GM18868 (cell line): ENCODE data around the gene CNIH3.
A peak's percentile ranks its signal among the peaks of the same experiment; 100 is the strongest.
"Not testable (repeated sequence)": the region's sequence is repeated elsewhere in the genome, so short reads cannot be mapped to it uniquely, and the experiment has no call there.

ENCODE experiments used
- ATAC-seq: cut with Tn5 transposase; IDR thresholded peaks from one replicate; pipeline ENCODE4 v1.9.1; 2021; ENCODE audit warnings: mild to moderate bottlenecking, moderate library complexity; ENCODE audit not compliant: unreplicated experiment

Gene CNIH3

GRCh38 chr1:224683936-224684335 is 67.8 kb downstream of the CNIH3 start:
- no peak for ATAC-seq

- ATAC-seq = no peak
Measured at GRCh38 chr1:224684979-224685425, 68.9 kb downstream of the CNIH3 start.

- ATAC-seq = not testable (repeated sequence)
Measured at GRCh38 chr1:224686140-224686539, 70.0 kb downstream of the CNIH3 start.

GRCh38 chr1:224687465-224687864 is 71.3 kb downstream of the CNIH3 start:
- no peak for ATAC-seq

GRCh38 chr1:224689374-224689773 is 73.3 kb downstream of the CNIH3 start:
- ATAC-seq = no peak

GRCh38 chr1:224690576-224690975 is 74.5 kb downstream of the CNIH3 start:
- ATAC-seq = no peak

GRCh38 chr1:224691148-224691925 is 75.2 kb downstream of the CNIH3 start:
- ATAC-seq = no peak

- ATAC-seq = no peak
Measured at GRCh38 chr1:224694969-224695368, 78.9 kb downstream of the CNIH3 start.

- no peak for ATAC-seq
Measured at GRCh38 chr1:224696021-224696420, 79.9 kb downstream of the CNIH3 start.

GRCh38 chr1:224696891-224697765 is 81.0 kb downstream of the CNIH3 start:
- no peak for ATAC-seq

GRCh38 chr1:224698015-224698451 is 81.9 kb downstream of the CNIH3 start:
- ATAC-seq = no peak

- peak; percentile 68 for ATAC-seq
Measured at GRCh38 chr1:224700918-224701531, 84.9 kb downstream of the CNIH3 start.

GRCh38 chr1:224703702-224704101 is 87.6 kb downstream of the CNIH3 start:
- ATAC-seq = no peak

- ATAC-seq = no peak
Measured at GRCh38 chr1:224704107-224704735, 88.1 kb downstream of the CNIH3 start.

- ATAC-seq = no peak
Measured at GRCh38 chr1:224705578-224705977, 89.5 kb downstream of the CNIH3 start.

- ATAC-seq = no peak
Measured at GRCh38 chr1:224707843-224708725, 92.0 kb downstream of the CNIH3 start.

- ATAC-seq = no peak
Measured at GRCh38 chr1:224710196-224710595, 94.1 kb downstream of the CNIH3 start.

- ATAC-seq = not testable (repeated sequence)
Measured at GRCh38 chr1:224711231-224711756, 95.2 kb downstream of the CNIH3 start.

GRCh38 chr1:224711876-224712275 is 95.8 kb downstream of the CNIH3 start:
- no peak for ATAC-seq

- ATAC-seq = no peak
Measured at GRCh38 chr1:224713228-224713627, 97.1 kb downstream of the CNIH3 start.
